Activated CD4-positive, alpha-beta T cell treated with anti-CD3 and anti-CD28 coated beads for 48 hours (primary cell): ENCODE results near the gene TOGARAM1.

ENCODE experiments used
- DNase-seq: peaks from one replicate; pipeline ENCODE4 v3.0.0-alpha.2; 2020

Gene TOGARAM1

DNA sequence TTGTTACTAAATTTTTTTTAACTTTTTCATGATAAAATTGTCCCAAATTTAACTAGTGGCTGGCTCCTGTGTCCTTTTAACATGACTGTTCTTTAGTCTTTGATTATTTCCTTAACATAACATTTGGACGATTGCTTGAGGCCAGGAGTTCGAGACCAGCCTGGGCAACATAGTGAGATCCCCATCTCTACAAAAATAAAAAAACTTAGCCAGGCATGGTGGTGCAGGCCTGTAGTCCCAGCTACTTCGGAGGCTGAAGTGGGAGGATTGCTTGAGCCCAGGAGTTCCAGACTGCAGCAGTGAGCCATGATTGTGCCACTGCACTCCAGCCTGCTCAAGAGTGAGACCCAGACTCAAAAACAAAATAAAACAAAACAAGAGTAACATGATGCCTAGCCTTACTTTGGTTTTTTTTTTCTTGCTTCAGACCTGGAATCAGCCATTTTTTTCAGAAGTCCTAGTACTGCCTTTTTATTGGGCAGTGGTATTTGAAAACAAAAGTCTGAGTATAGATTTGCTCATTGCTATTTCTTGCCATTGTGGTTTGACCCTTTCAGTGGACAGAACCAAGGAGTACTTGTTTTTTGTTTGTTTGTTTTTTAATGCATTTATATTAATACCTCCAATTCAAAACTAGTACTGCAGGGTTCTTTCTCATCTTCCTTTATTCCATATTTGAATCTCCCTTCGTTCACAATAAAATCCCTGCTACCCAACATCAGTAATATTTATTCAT lies 4.8 kb downstream of the TOGARAM1 start:
- DNase-seq: no peak

DNA sequence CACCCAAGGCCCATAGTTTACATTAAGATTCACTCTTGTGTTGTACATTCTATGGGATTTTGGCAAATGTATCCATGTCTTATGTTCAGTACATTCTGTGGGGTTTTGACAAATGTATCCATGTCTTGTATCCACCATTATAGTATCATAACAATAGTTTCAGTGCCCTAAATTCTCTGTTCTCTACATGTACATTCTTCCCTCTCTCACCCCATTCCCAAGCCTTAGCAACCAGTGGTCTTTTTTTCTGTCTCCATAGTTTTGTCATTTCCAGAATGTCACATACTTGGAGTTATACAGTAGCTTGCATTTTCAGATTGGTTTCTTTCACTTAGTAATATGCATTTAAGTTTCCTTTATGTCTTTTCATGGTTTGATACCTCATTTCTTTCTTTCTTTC lies 6.7 kb downstream of the TOGARAM1 start:
- no peak for DNase-seq

DNA sequence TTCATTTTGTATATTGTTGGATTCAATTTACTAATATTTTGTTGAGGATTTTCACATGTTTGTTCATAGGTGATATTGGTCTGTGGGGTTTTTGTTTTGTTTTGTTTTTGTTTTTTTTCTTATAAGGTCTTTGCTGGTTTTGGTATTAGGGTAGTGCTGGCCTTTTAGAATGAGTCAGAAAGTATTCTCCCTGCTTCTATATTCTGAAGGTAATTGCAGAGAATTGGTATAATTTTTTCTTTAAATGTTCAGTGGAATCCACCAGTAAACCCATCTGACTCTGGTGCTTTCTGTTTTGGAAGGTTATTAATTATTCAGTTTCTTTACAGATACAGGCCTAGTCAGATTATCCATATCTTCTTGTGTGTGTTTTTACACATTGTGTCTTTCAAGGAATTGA lies 8.9 kb downstream of the TOGARAM1 start:
- DNase-seq: no peak

DNA sequence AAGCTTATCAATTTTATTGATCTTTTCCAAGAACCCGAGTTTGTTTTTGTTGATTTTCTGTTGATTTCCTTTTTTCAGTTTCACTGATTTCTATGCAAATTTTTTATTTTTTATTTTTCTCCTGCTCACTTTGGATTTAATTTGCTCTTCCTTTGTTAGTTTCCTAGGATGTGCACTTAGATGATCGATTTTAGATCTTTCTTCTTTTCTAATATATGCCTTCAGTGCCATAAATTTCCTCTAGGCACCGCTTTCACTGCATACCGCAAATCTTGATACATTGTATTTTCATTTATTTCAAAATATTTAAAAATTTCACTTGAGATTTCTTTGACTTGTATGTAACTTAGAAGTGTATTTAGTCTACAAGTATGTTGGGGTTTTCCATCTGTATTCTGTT lies 9.5 kb downstream of the TOGARAM1 start:
- no peak for DNase-seq

DNA sequence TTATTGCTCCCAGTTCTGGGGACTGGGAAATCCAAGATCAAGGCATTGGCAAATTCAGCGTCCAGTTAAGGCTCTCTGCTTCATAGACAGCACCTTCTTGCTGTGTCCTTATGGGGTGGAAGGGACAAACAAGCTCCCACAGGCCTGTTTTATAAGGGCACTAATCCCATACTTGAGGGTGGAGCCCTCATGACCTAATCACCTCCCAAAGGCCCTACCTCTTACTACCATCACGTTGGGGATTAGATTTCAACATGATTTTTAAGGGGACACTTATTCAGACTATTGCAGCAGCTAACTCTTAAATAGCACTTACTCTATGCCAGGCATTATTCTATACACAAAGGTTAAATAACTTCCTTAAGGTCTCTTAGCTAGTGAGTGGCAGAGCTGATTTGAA lies 17.3 kb downstream of the TOGARAM1 start:
- DNase-seq: no peak

DNA sequence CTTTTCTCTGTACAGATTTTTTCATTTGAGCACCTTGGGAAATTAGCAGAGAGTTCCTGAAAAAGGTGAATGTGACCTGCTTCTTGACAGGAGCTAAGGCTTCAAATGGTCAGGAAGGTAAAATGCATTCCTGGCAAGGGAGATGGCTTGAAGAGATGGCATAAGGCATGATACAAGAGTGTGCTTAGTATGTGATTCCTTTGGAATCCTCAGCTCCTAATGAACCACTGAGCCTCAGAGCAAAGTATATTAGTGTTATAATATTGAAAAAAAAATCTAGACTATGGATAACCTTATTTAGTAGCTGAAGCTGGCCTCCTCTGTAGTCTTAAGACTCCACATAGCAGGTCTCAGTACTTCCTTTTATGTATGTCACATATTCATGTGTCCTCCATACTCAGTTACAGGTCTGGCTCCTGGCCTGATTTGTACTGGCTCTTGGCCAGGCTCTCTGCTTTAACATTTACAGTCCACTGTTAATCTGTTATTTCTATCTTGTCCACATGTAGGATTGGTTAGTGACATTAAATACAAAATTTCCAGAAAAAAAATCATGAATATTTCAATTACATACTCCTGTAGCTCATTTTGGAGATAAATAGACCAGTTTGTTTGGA lies 17.9 kb downstream of the TOGARAM1 start:
- no peak for DNase-seq

DNA sequence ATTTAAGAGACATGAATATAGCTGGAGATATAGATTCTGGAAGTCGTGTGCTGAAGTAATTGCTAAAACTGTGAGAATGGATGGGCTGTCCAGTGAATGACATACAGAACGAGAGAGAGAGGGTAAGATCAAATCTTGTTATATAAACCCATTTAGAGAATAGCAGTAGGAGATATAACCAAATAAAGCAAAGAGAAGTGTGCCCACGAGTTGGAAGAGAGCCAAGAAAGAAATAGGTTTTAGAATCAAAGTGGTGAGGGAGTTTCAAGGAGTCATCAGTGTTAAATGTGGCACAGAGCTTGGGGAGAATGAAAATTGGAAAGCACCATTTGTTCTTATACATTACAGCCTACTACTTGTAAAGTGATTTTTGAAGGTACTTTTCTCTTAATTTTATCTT lies 19.2 kb downstream of the TOGARAM1 start:
- DNase-seq: no peak

DNA sequence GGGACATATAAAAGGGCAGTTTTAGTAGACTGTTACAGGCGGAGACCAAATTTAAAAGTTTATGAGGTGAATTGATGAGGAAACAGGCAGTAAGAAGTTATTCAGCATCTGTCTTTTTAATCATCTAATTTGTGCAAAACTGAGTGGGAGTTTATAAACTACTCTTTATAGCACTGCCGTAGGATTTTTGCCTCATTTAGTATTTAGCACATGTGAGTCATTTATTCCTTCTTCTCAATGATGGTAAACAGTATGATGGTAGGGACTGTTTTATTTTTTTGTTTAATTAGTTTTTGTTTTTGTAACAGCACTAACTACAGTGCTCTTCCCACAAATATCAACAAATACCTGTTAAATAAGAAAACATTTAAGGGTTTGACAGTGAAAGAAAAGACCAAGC lies 20.6 kb downstream of the TOGARAM1 start:
- DNase-seq: no peak

DNA sequence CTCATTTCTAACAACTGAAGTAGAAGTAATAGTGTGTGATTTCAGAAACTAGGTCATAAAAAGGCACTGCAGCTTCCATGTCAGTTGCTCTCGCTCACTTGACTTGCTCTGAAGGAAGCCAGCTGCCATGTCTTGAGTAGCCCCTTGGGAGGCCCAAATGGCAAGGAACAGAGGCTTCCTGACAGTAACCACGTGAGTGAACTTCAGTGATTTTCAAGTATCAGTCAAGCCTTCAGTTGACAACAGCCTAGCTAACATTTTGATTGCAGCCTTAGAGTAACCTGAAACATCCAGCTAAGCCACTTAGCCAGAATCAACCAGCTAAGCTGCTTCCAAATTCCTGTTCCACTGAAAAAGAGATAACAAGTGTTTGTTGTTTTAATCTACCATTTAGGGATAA lies 26.7 kb downstream of the TOGARAM1 start:
- DNase-seq: no peak

DNA sequence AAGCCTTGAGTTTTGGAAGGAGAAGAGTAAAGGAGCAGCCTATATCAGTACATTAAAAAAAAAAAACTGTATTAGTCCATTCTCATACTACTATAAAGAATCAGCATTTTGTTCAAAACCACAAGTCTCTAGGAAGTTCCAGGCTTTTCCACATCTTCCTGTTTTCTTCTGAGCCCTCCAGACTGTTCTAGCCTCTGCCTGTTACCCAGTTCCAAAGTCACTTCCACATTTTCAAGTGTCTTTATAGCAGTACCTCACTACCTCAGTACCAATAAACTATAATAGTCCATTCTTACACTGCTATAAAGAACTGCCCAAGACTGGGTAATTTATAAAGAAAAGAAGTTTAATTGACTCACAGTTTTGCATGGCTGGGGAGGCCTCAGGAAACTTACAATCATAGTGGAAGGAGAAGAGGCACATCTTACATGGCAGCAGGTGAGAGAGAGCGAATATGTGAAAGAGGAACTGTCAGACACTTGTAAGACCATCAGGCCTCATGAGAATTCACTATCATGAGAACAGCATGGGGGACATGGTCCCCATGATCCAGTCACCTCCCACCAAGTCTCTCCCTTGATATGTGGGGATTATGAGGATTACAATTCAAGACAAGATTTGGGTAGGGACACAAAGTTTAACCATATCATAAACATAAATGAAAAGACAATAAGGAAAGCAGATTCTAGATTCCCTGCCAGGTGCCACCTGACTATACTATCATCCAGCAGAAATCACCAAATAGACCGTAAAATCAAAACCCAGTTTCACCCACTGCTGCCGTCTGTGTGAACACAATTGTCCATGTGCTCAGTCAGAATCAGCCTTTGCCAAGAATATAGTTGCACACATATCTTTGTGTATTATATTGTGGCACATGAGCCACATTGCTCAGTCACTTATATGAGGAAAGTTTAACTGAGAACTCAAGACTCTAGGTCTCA lies 27.8 kb downstream of the TOGARAM1 start:
- no peak for DNase-seq

DNA sequence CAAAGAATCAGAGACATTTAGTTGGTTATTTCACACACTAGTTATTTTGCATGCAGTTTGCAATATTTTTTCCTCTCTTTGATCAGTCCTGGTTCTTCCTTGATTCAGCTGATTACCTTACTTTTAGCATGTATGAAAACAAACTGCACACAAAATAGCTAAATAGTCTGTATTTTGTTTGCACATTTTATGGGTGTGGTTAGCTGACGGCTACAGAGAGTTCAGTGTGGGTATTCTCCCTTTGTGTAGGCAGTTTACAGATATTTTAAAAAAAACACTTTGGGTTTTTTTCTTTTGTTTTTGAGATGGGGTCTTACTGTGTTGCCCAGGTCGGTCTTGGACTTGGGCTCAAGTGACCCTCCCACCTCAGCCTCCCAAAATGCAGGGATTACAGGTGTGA lies 28.5 kb downstream of the TOGARAM1 start:
- no peak for DNase-seq

DNA sequence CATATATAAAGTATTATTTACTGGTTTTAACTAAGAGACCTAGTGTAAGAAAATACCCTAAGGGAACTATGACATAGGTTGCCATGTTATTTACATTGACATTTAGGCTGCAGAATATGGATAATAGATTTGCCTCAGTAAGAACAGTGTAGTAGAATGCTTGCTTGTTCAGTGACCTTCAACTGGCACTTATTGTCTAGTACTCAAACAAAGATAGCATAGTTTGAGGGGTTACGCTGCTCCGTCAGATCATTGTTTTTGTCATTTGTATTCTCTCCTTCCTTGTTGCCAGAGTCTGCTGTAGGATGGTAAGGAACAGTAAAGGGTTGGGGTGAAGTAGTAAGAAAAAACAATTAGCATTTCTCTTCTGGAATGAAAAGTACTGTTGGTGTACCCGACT lies 33.2 kb downstream of the TOGARAM1 start:
- no peak for DNase-seq

DNA sequence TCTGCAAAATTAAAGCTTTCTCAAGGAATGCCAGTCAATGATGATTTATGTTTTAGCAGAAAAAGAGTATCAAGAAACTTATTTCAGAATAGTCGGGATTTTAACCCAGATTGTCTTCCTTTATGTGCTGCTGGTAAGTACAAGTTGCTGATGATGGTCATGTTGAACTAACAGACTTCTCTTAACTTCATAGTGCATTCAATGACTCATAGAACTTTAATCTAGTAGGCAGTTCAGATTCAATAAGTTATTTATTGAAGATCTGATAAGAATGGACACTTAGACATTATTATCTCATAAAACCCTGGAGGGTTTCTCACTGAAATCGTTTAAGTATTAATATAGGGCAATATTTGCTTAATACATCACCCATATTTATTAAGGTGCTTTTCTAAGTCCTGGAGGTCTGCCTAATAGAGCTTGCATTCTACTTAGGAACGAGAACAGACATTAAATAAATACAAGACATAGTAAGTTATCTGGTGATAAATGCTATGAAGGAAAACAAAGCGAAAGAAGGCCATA lies 33.8 kb downstream of the TOGARAM1 start:
- DNase-seq: no peak

DNA sequence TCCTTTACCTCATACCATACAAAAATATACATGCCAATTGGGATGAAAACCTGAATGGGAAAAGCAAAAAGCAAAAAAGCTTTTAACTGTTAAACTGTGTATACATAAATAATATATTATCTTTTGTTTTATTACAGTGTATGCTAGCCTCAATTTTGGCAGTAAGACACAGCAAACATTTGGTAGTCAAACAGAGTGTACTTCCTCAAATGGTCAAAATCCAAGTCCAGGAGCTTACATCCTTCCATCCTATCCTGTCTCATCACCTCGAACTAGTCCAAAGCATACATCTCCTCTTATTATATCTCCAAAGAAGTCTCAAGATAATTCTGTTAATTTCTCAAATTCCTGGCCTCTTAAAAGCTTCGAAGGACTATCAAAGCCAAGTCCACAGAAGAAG lies 41.9 kb downstream of the TOGARAM1 start:
- DNase-seq: no peak

DNA sequence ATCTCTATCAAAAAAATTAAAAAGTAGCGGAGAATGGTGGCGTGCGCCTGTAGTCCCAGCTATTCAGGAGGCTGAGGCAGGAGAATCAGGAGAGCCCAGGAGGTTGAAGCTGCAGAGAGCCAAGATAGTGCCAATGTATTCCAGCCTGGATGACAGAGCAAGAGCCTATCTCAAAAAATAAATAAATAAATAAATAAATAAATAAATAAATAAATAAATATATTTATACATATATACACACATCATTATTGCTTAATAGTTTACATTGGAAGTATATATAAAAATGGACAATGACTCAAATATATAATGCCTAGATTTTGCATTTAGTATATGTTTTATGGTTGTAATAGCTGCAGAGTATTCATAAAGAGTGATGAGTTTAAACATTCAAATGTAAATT lies 53.1 kb downstream of the TOGARAM1 start:
- no peak for DNase-seq

DNA sequence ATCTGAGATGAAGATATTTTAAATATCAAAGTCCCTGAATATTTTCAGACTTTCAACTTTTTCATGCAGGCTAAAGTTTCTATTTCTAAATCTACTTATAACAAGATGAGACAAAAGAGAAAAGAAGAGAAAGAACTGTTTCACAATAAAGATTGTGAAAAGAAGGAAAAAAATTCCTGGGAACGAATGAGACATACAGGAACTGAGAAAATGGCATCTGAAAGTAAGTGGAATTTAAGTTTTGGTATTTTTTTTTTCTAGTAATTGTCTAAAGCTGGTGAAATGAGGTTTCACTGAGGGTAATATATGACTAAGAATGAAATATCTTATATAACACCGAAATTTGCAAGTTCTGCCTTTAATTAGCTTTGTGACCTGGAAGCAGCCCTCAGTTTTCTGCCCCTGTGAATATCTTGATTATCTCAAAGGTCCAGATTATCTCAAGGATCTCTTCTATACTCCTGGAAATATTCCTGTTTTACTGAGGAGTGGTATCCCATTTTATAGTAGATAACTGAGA lies 66.2 kb downstream of the TOGARAM1 start:
- DNase-seq: no peak

DNA sequence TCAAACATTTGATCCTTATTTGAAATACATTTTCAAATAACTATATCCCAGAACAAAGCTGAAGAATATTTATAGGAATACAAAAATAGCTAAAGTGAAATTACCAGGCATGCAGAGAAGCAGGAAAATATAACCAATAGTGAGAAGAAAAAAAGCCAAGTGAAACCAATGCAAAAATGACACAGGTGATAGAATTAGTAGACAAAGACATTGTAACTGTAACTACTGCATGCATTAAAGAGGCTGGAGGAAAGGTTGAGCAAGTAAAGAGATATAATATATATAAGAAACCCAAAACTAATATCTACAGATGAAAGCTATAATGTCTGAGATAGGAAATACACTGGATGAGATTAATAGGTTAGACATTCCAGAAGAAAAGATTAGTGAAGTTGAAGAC lies 72.7 kb downstream of the TOGARAM1 start:
- no peak for DNase-seq

DNA sequence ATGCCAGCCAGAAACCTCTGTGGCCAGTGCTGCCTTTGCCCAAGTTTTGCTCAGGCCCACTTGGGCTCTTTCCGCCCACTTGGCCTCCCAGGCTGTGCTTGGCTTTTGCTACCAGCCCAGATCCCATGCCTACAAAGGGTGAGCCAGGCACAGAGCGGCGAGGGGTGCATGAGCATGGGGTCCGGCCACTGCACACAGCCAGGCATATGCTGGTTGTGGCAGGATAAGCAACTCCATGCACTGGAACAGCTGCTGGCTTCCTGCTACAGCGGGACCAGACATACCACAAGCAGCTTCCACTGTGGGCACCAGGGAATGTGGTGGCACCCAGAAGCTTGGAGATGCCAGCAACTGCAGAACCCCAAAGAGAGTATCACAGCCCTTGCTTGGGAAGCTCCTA lies 76.3 kb downstream of the TOGARAM1 start:
- DNase-seq: no peak

DNA sequence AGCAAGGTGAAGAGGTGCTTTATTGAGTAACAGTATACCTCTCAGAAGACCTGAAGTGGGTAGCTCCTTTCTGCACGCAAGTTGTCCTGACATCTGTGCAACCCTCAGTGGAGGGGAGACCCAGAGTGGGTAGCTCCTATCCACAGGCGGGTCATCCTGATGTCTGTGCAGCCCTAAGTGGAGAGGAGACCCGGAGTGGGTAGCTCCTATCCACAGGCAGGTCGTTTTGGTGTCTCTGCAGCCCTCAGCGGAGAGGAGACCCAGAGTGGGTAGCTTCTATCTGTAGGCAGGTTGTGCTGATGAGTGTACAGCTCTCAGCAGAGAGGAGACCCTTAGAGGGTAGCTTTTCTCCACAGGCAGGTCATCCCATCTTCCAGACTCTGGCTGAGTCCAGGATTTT lies 76.9 kb downstream of the TOGARAM1 start:
- no peak for DNase-seq

DNA sequence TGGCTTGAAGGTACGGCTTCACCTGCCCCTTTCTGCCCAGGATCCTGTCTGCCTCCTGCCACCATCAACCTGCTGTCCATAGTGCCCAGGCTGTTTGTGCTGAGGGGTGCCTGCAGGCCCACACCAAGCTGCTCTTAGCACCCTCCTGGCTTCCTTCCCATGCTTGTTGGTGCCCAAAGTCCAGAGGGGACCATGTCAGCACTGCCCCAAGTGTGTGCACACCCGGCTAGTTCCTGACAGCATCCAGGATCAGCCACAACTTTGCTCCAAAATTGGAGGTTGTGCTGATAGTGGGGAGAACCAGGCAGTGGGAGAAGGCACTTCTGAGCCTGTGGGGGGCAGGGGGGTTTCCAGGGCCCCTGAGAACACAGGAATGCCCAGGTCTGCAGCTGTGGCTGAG lies 77.4 kb downstream of the TOGARAM1 start:
- DNase-seq: no peak

DNA sequence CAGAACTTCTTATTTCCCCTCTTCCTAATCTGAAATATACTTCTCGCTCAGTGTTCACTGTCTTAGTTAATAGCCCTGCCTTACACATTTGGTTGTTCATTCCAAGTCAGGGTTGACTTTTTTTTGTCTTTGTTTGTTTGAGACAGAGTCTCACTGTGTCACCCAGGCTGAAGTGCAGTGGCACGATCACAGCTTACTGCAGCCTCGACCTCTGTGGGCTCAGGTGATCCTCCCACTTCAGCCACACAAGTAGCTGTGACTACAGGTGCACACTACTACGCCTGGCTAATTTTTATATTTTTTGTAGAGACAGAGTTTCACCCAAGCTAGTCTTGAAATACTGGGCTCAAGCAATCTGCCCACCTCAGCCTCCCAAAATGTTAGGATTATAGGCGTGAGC lies 79.7 kb downstream of the TOGARAM1 start:
- DNase-seq: no peak

DNA sequence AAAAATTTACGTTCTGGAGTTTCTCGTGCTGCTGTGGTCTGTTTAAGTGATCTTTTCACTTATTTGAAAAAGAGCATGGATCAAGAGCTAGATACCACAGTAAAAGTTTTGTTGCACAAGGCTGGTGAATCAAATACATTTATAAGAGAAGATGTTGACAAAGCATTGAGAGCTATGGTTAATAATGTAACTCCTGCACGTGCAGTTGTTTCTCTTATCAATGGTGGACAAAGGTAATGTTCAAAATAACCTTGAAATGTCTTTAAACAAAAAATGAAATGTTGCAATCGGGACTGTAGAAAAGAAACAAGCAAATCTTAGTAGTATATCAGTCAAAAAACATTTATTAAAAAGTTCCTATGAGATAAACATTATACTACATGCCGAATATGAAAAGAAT lies 82.6 kb downstream of the TOGARAM1 start:
- DNase-seq: no peak

DNA sequence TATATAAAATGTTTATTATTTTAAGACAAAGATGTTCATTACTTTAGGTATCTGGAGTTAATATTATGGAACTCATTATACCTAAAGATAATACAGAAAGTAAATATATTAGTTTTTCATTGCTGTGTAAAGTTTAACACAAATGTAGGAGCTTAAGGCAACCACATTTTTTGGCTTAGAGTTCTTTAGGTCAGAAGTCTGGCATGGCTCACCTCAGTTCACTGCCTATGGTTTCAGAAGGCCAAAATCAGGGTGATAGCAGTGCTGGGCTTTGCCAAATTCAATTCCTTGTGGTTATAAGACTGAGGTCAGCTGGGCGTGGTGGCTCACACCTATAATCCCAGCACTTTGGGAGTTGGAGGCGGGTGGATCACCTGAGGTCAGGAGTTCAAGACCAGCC lies 86.4 kb downstream of the TOGARAM1 start:
- DNase-seq: no peak
